Neural crest cell (in vitro differentiated cells): Measurements from ENCODE around the gene LINS1. TPM values are rescaled to one million over a fixed set of nuclear protein-coding genes. Genes with fewer than 3 reads are reported as not detected.

Experiments
- DNase-seq: peaks from one replicate; pipeline ENCODE4 v3.0.0; 2021; ENCODE audit warnings: low read depth, mixed read lengths, low spot score
- H3K27ac Mint-ChIP-seq: one replicate; pipeline ENCODE4 v1.8.0; 2021; ENCODE audit warnings: mild to moderate bottlenecking, mixed read lengths; ENCODE audit not compliant: unreplicated experiment
- H3K27me3 Mint-ChIP-seq: 2 replicates; pipeline ENCODE4 v1.8.0; 2021; ENCODE audit warnings: low read depth, mild to moderate bottlenecking, mixed read lengths
- H3K36me3 Mint-ChIP-seq: 2 replicates; pipeline ENCODE4 v1.8.0; 2021; ENCODE audit warnings: low read depth, mild to moderate bottlenecking, mixed read lengths
- H3K4me1 Mint-ChIP-seq: 2 replicates; pipeline ENCODE4 v1.8.0; 2021; ENCODE audit warnings: mixed read lengths
- H3K4me3 Mint-ChIP-seq: one replicate; pipeline ENCODE4 v1.8.0; 2021; ENCODE audit warnings: mild to moderate bottlenecking, mixed read lengths
- H3K9me3 Mint-ChIP-seq: 2 replicates; pipeline ENCODE4 v1.8.0; 2021; ENCODE audit warnings: mixed read lengths
- total RNA-seq: library from RNA; stranded (reverse); gene quantifications from 2 replicates; pipeline ENCODE4 v1.2.1, GENCODE V29; 2021
- TF ChIP-seq, protein P1 (sequence below): fragments of 200-600 bp; sonication (generic); conservative IDR thresholded peaks from 2 replicates; pipeline ENCODE4 v1.5.0; 2021; ENCODE audit warnings: antibody characterized with exemption, mild to moderate bottlenecking

The LINS1 gene
- total RNA-seq, 1 donor from 2014 or later, result 18.2 TPM

DNA sequence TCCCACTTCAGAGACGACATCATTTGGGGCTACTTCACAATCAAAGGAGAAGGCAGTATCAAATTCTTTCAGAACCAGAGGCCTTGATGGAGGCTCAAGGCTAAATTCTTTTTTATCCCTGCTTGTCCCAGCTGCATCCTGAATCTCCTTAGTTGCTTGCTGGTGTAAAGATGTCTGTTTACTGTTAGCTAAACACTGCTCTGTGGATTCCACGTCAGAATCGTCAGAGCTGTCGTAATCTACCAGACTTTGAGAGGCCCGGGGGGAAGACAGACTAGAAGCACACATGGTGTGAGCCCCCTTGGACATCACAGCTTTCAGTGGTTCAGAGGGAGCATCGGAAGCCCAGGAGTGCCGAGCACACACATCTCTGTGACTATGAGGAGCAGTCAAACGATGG lies 32.6 kb downstream of the LINS1 start:
- no peak for DNase-seq
- Mint-ChIP-seq H3K27ac (no peak overlapping the region), H3K27me3 (no peaks in the 10 kb centered on the region), H3K4me1 (no peaks in the 10 kb centered on the region), H3K9me3 (no peaks in the 10 kb centered on the region), H3K4me3 (no peak overlapping the region), H3K36me3 (peaks cover 9% of the 10 kb centered on the region)
- TF ChIP-seq, protein P1, sequence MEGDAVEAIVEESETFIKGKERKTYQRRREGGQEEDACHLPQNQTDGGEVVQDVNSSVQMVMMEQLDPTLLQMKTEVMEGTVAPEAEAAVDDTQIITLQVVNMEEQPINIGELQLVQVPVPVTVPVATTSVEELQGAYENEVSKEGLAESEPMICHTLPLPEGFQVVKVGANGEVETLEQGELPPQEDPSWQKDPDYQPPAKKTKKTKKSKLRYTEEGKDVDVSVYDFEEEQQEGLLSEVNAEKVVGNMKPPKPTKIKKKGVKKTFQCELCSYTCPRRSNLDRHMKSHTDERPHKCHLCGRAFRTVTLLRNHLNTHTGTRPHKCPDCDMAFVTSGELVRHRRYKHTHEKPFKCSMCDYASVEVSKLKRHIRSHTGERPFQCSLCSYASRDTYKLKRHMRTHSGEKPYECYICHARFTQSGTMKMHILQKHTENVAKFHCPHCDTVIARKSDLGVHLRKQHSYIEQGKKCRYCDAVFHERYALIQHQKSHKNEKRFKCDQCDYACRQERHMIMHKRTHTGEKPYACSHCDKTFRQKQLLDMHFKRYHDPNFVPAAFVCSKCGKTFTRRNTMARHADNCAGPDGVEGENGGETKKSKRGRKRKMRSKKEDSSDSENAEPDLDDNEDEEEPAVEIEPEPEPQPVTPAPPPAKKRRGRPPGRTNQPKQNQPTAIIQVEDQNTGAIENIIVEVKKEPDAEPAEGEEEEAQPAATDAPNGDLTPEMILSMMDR, result no peak

DNA sequence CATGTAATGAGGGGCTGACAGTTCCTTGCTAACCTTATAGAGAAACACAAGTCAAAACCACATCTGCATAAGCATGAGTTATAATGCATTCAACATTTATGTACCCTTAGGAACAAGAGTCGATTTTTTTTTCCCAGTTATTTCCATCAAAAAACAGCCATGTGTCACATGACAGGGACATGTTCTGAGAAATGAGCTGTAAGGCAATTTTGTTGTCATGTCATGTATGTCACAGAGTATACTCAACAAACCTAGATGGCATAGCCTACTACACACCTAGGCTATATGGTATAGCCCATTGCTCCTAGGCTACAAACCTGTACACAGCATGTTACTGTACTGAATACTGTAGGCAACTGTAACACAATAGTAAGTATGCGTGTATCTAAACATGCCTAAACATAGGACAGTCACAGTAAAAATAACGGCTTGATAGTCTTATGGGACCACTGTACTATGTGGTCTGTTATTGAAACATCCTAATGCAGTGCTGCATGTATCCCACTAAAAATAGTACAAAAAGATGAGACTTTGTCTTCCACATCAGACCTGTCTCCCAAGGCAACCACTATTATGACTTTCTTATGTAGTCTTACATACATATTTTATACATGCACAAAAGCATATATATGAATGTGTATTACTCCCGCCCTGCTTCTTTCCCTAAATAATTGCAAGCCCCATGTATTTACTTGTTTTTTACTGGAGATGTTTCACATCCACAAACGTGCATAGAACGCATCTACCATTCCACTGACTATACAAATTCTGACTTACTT lies 34.9 kb downstream of the LINS1 start:
- DNase-seq, result no peak
- Mint-ChIP-seq H3K4me1 (no peaks in the 10 kb centered on the region), H3K36me3 (peaks cover 6% of the 10 kb centered on the region), H3K27ac (no peak overlapping the region), H3K9me3 (no peaks in the 10 kb centered on the region), H3K4me3 (no peak overlapping the region), H3K27me3 (no peaks in the 10 kb centered on the region)
- TF ChIP-seq, protein P1, result no peak

DNA sequence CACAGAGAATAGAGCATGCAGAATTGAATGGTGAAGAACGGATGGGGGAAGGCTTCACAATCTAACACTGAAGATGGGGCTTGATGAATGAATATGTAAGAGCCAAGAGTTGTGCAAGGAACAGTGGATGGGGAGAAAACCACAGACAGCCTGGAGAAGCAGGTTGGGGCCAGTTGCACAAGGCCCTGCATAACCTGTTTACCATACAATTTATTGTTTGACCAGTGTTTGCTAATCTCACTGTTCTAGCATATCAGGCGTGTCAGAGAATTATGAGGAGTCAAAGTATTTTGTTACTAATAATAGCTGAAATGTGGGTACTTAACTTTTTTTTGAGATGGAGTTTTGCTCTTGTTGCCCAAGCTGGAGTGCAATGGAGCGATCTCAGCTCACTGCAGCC lies 36.4 kb downstream of the LINS1 start:
- H3K27me3 Mint-ChIP-seq, result no peaks in the 10 kb centered on the region
- no peak overlapping the region for H3K27ac Mint-ChIP-seq
- H3K36me3 Mint-ChIP-seq, result peaks cover 6% of the 10 kb centered on the region
- no peaks in the 10 kb centered on the region for H3K4me1 Mint-ChIP-seq
- TF ChIP-seq, protein P1, result no peak
- no peak overlapping the region for H3K4me3 Mint-ChIP-seq
- DNase-seq, result no peak
- no peaks in the 10 kb centered on the region for H3K9me3 Mint-ChIP-seq

DNA sequence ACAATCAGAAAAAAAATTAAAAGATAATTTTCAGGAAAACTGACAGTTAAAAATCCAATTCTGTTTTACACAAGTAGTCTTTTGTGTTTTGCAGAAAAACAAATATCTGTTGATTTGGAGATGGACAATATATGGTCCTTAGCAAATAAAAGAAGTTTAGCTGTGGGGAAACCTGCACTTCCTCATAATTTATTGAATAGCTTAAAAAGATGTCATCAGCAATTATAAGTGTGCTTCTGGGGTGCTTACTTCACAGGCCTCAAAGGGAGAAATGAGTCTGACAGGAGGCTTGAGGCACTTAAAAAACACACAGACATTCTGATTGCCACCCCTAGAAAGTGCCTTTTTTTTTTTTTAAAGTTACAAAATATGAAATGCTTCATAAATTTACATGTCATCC lies 41.7 kb downstream of the LINS1 start:
- no peak for DNase-seq
- H3K27ac Mint-ChIP-seq, result no peak overlapping the region
- peaks cover 13% of the 10 kb centered on the region for H3K36me3 Mint-ChIP-seq
- no peaks in the 10 kb centered on the region for H3K4me1 Mint-ChIP-seq
- TF ChIP-seq, protein P1, result no peak
- peaks cover 2% of the 10 kb centered on the region for H3K9me3 Mint-ChIP-seq
- H3K27me3 Mint-ChIP-seq, result no peaks in the 10 kb centered on the region
- no peak overlapping the region for H3K4me3 Mint-ChIP-seq

DNA sequence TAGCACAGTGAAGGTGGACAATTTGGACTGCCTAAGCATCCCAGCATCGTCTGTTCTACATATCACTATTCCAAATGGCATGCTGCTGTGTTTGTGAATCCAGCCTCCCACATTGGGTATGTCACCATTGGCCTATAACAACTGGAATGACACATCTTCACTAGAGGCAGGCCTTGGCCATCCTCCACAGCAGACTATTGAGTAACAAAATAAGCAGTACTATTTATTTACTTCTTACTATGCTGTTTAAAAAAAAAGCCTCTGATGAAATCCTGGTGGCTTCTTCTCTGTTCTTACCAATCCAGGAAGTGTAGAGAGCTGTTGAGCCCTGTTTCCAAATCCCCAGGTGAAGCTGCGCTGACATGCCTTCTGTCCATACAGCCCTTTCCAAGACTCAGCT lies 42.7 kb downstream of the LINS1 start:
- H3K27ac Mint-ChIP-seq, result no peak overlapping the region
- H3K4me1 Mint-ChIP-seq, result no peaks in the 10 kb centered on the region
- no peak for DNase-seq
- no peaks in the 10 kb centered on the region for H3K27me3 Mint-ChIP-seq
- H3K4me3 Mint-ChIP-seq, result no peak overlapping the region
- H3K9me3 Mint-ChIP-seq, result peaks cover 2% of the 10 kb centered on the region
- peaks cover 13% of the 10 kb centered on the region for H3K36me3 Mint-ChIP-seq
- TF ChIP-seq, protein P1, result no peak
